ENCODE data around the gene JAML.

DNA sequence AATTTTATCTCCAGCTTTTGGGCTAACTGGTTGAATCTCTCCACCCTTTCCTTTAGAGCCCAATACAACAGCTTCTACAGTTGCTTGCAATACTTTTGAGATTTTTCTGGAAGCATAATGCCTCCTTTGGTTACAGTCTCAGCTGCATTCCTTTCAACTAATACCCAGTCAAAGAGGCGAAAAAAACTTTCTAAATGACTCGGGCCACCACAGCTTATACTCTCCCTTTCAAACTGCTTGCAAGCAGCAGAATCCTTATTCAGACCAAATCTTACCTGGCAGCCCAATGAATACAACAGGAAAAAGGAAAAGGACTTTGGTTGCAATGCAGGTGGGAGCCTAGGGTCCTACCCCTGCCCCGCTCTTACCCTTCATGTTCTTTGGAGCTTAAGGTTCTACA is 15.8 kb downstream of the JAML start:
- TF ChIP-seq, protein P1, sequence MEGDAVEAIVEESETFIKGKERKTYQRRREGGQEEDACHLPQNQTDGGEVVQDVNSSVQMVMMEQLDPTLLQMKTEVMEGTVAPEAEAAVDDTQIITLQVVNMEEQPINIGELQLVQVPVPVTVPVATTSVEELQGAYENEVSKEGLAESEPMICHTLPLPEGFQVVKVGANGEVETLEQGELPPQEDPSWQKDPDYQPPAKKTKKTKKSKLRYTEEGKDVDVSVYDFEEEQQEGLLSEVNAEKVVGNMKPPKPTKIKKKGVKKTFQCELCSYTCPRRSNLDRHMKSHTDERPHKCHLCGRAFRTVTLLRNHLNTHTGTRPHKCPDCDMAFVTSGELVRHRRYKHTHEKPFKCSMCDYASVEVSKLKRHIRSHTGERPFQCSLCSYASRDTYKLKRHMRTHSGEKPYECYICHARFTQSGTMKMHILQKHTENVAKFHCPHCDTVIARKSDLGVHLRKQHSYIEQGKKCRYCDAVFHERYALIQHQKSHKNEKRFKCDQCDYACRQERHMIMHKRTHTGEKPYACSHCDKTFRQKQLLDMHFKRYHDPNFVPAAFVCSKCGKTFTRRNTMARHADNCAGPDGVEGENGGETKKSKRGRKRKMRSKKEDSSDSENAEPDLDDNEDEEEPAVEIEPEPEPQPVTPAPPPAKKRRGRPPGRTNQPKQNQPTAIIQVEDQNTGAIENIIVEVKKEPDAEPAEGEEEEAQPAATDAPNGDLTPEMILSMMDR (IDR thresholded peaks at IDR 0.05; ENCODE audit: low read length) = no peak
- TF ChIP-seq EZH2 (IDR thresholded peaks at IDR 0.05; ENCODE audit: borderline replicate concordance, low read length) = no peak

Data from OCI-LY1 (cell line).